Esophagus muscularis mucosa (tissue), 3 donors: Measurements from ENCODE around the gene KDM4D.

ENCODE experiments used
- CTCF ChIP-seq, 3 experiments: fragments of 200-600 bp in 2 of 3; fragments of 450-650 bp in 1 of 3; sonication (generic) in 2 of 3; IDR thresholded peaks; one replicate each; pipeline ENCODE4 v1.5.1; 2017 to 2019; ENCODE audit warnings: antibody characterized with exemption in 3 of 3, mild to moderate bottlenecking in 2 of 3, moderate library complexity in 1 of 3
- POLR2A ChIP-seq: fragments of 450-650 bp; IDR thresholded peaks from one replicate; pipeline ENCODE4 v1.6.1; 2017; ENCODE audit warnings: antibody characterized with exemption, moderate library complexity, mild to moderate bottlenecking, low read depth

GRCh38 chr11:94954753-94955152, 18.8 kb upstream of the KDM4D start:
- TF ChIP-seq CTCF (IDR thresholded peaks at IDR 0.05), result no peak
- no peak for TF ChIP-seq POLR2A
